Ovary (tissue), 3 donors: ENCODE results near the gene FNDC11.

ENCODE experiments used
- POLR2A ChIP-seq: fragments of 450-650 bp; IDR thresholded peaks from one replicate; pipeline ENCODE4 v1.6.1; 2017; ENCODE audit warnings: antibody characterized with exemption, mild to moderate bottlenecking, moderate library complexity
- TF ChIP-seq, protein P1 (sequence below), 3 donors: fragments of 450-650 bp in 2 of 3; fragments of 200-600 bp in 1 of 3; IDR thresholded peaks; one replicate each; pipeline versions ENCODE4 v1.5.1 to v1.8.0; 2016 to 2022; ENCODE audit warnings: antibody characterized with exemption in 3 of 3, mild to moderate bottlenecking in 1 of 3
- donor health status: DM: no; HTN: no; CAD: no.

DNA sequence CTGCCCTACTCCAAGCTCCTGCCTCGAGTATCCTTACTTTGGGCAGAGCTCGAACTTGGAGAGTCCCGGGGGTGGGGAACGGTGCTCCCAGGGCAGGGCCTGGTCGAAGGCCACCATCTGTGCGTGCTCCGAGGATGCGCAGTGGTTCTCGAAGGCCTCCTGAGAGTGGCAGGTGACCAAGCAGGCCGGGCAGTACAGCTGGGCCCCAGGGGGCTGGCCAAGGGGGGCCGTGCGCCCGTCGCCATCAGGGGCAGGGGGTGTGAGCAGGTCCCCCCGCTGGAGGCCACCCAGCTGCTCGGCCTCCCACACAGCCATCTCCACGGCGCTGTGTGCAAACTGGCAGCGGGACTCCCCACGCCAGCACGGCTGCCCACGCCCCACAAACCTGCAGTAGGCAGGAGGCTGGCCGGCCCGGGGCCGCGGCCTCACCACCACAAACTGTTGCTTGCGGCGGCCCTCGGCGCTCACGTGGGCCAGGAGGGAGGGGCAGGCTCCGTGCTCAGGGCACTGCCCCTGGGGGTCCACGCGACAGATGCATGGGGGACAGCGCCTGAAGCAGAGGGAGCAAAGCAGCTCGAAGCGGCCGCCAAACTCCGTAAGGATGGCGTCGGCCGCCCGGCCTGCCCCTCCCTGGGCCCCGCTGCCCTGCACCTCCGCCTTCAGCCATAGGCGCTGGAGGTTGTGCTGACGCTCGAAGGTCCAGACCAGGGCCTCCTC lies 18.3 kb downstream of the FNDC11 start:
- TF ChIP-seq POLR2A: no peak
- TF ChIP-seq, protein P1, sequence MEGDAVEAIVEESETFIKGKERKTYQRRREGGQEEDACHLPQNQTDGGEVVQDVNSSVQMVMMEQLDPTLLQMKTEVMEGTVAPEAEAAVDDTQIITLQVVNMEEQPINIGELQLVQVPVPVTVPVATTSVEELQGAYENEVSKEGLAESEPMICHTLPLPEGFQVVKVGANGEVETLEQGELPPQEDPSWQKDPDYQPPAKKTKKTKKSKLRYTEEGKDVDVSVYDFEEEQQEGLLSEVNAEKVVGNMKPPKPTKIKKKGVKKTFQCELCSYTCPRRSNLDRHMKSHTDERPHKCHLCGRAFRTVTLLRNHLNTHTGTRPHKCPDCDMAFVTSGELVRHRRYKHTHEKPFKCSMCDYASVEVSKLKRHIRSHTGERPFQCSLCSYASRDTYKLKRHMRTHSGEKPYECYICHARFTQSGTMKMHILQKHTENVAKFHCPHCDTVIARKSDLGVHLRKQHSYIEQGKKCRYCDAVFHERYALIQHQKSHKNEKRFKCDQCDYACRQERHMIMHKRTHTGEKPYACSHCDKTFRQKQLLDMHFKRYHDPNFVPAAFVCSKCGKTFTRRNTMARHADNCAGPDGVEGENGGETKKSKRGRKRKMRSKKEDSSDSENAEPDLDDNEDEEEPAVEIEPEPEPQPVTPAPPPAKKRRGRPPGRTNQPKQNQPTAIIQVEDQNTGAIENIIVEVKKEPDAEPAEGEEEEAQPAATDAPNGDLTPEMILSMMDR (IDR thresholded peaks at IDR 0.05): no peak
